H1 (cell line): ENCODE results near the gene TEKTIP1. TPM values are rescaled to one million over a fixed set of nuclear protein-coding genes. Genes with fewer than 3 reads are reported as not detected.

Source experiments
- CTCF ChIA-PET: fragments of 300-600 bp; sonication (Branson Sonifier 250); formaldehyde crosslinking; loops from one replicate; lab custom pipeline; 2021; ENCODE audit not compliant: partially characterized antibody; lab: Charles Lee
- POLR2A ChIA-PET: fragments of 300-600 bp; sonication (Branson Sonifier 250); formaldehyde crosslinking; loops from one replicate; lab custom pipeline; 2021; ENCODE audit warnings: inconsistent platforms; ENCODE audit not compliant: partially characterized antibody; lab: Charles Lee
- DNase-seq, 2 experiments: peaks; one replicate each; pipeline versions ENCODE4 v3.0.0 to v3.0.0-alpha.2; 2010 to 2022; ENCODE audit warnings: low spot score in 2 of 2, low read depth in 1 of 2, mixed read lengths in 1 of 2
- FAIRE-seq: peaks from 2 replicates; lab custom pipeline; 2011; peaks lifted over from hg19 to GRCh38; lab: Jason Lieb, UNC
- H2AFZ ChIP-seq: 2 replicates; pipeline ENCODE4 v1.8.1; 2012; ENCODE audit warnings: low read length, inconsistent platforms
- H2AK5ac ChIP-seq: 2 replicates; pipeline ENCODE4 v1.6.1; 2013; ENCODE audit warnings: low read depth, low read length
- H2BK120ac ChIP-seq: replicated peaks from 2 replicates; pipeline ENCODE3; 2013; ENCODE audit warnings: low read depth, low read length, inconsistent platforms
- H2BK12ac ChIP-seq: 2 replicates; pipeline ENCODE4 v1.6.1; 2013; ENCODE audit warnings: low read depth, low read length
- H2BK15ac ChIP-seq: 2 replicates; pipeline ENCODE4 v1.6.1; 2013; ENCODE audit warnings: low read length
- H2BK20ac ChIP-seq: 2 replicates; pipeline ENCODE4 v1.6.1; 2013; ENCODE audit warnings: low read length
- H2BK5ac ChIP-seq: 2 replicates; pipeline ENCODE4 v1.6.1; 2013; ENCODE audit warnings: low read depth, low read length
- H3K14ac ChIP-seq: 2 replicates; pipeline ENCODE4 v1.6.1; 2013; ENCODE audit warnings: inconsistent platforms; ENCODE audit not compliant: insufficient read length
- H3K18ac ChIP-seq: 2 replicates; pipeline ENCODE4 v1.6.1; 2013; ENCODE audit warnings: low read length; ENCODE audit errors: extremely low read depth
- H3K23ac ChIP-seq: 2 replicates; pipeline ENCODE4 v1.6.1; 2013; ENCODE audit warnings: inconsistent platforms; ENCODE audit not compliant: insufficient read length
- H3K23me2 ChIP-seq: 2 replicates; pipeline ENCODE4 v1.6.1; 2013; ENCODE audit warnings: low read depth, low read length
- H3K27ac ChIP-seq: 2 replicates; pipeline ENCODE4 v1.6.1; 2011; ENCODE audit warnings: low read depth, low read length, inconsistent platforms
- H3K27me3 ChIP-seq, 4 experiments: replicated peaks in 1 of 4; 1 replicate in 1 of 4; 2 replicates in 3 of 4; pipeline versions ENCODE4 v1.6.1 to v1.8.1; 2011 to 2013; ENCODE audit warnings: low read length in 3 of 4, mild to moderate bottlenecking in 3 of 4, inconsistent platforms in 2 of 4, mixed read lengths in 2 of 4, moderate library complexity in 1 of 4; ENCODE audit not compliant: control insufficient read depth in 3 of 4, insufficient read depth in 3 of 4; ENCODE audit errors: extremely low read depth in 1 of 4
- H3K36me3 ChIP-seq, 4 experiments: 2 replicates each; pipeline versions ENCODE4 v1.6.1 to v1.8.1; 2011 to 2013; ENCODE audit warnings: mild to moderate bottlenecking in 4 of 4, low read length in 3 of 4, moderate library complexity in 2 of 4, control low read depth in 1 of 4, inconsistent platforms in 1 of 4; ENCODE audit not compliant: insufficient read depth in 4 of 4, control insufficient read depth in 2 of 4
- H3K4ac ChIP-seq: replicated peaks from 2 replicates; pipeline ENCODE3; 2013; ENCODE audit warnings: low read length, low read depth, mixed read lengths, inconsistent platforms; ENCODE audit not compliant: insufficient read length
- H3K4me1 ChIP-seq, 4 experiments: replicated peaks in 1 of 4; 1 replicate in 1 of 4; 2 replicates in 3 of 4; pipeline versions ENCODE4 v1.6.1 to v1.8.1; 2011 to 2013; ENCODE audit warnings: low read length in 3 of 4, inconsistent platforms in 2 of 4, mixed read lengths in 1 of 4; ENCODE audit not compliant: insufficient read depth in 4 of 4, control insufficient read depth in 3 of 4
- H3K4me2 ChIP-seq, 2 experiments: 2 replicates each; pipeline versions ENCODE4 v1.6.1 to v1.8.1; 2011 to 2013; ENCODE audit warnings: low read depth in 2 of 2, low read length in 2 of 2, control low read depth in 1 of 2, inconsistent platforms in 1 of 2, mild to moderate bottlenecking in 1 of 2; ENCODE audit not compliant: insufficient read depth in 1 of 2
- H3K4me3 ChIP-seq, 4 experiments: fragments of 200-600, 300-600 bp in 1 of 4; sonication (generic), shearing (Covaris generic), sonication (Bioruptor Twin) in 1 of 4; 2 replicates each; pipeline versions ENCODE4 v1.5.1 to v1.8.1; 2011 to 2016; ENCODE audit warnings: low read length in 4 of 4, low read depth in 3 of 4, control low read depth in 2 of 4, inconsistent platforms in 2 of 4, mild to moderate bottlenecking in 2 of 4, mixed read lengths in 1 of 4, moderate library complexity in 1 of 4; ENCODE audit not compliant: insufficient read depth in 2 of 4; ENCODE audit errors: extremely low read depth in 1 of 4
- H3K56ac ChIP-seq: replicated peaks from 2 replicates; pipeline ENCODE3; 2013; ENCODE audit warnings: low read depth, mild to moderate bottlenecking, mixed read lengths, low read length, inconsistent platforms; ENCODE audit not compliant: insufficient read length
- H3K79me1 ChIP-seq: 2 replicates; pipeline ENCODE4 v1.6.1; 2013; ENCODE audit warnings: low read depth, low read length, control low read depth
- H3K79me2 ChIP-seq, 2 experiments: 2 replicates each; pipeline versions ENCODE4 v1.6.1 to v1.8.1; 2012 to 2013; ENCODE audit warnings: low read length in 2 of 2, mild to moderate bottlenecking in 2 of 2, inconsistent platforms in 1 of 2; ENCODE audit not compliant: insufficient read depth in 2 of 2, control insufficient read depth in 1 of 2
- H3K9ac ChIP-seq, 4 experiments: replicated peaks in 1 of 4; 1 replicate in 1 of 4; 2 replicates in 3 of 4; pipeline versions ENCODE4 v1.6.1 to v1.8.1; 2011 to 2013; ENCODE audit warnings: low read depth in 3 of 4, low read length in 3 of 4, control low read depth in 2 of 4, mild to moderate bottlenecking in 2 of 4, moderate library complexity in 2 of 4, inconsistent platforms in 1 of 4; ENCODE audit errors: extremely low read depth in 1 of 4
- H3K9me3 ChIP-seq, 2 experiments: 2 replicates each; pipeline versions ENCODE4 v1.6.1 to v1.8.1; 2012 to 2013; ENCODE audit warnings: mild to moderate bottlenecking in 2 of 2, moderate library complexity in 2 of 2, control low read depth in 1 of 2, inconsistent platforms in 1 of 2, low read depth in 1 of 2, low read length in 1 of 2, mixed read lengths in 1 of 2; ENCODE audit not compliant: insufficient read depth in 2 of 2
- H4K20me1 ChIP-seq, 2 experiments: replicated peaks in 1 of 2; 2 replicates each; pipeline versions ENCODE3 to v1.8.1; 2011 to 2013; ENCODE audit warnings: inconsistent platforms in 2 of 2, low read length in 2 of 2, mild to moderate bottlenecking in 1 of 2; ENCODE audit not compliant: insufficient read depth in 2 of 2, control insufficient read depth in 1 of 2
- H4K5ac ChIP-seq: 2 replicates; pipeline ENCODE4 v1.6.1; 2013; ENCODE audit warnings: low read length, low read depth, mixed read lengths, inconsistent platforms; ENCODE audit not compliant: insufficient read length
- H4K8ac ChIP-seq: 2 replicates; pipeline ENCODE4 v1.8.0; 2013; ENCODE audit warnings: mild to moderate bottlenecking, moderate library complexity, low read length, inconsistent platforms; ENCODE audit not compliant: insufficient read depth; ENCODE audit errors: extremely low read depth
- H4K91ac ChIP-seq: replicated peaks from 2 replicates; pipeline ENCODE3; 2013; ENCODE audit warnings: low read length, mixed read lengths, inconsistent platforms; ENCODE audit not compliant: insufficient read length
- ASH2L ChIP-seq: fragments of 200-600, 300-600 bp; sonication (generic); IDR thresholded peaks from one replicate; pipeline ENCODE4 v1.7.1; 2017; ENCODE audit warnings: low read length
- BACH1 ChIP-seq: IDR thresholded peaks from 2 replicates; pipeline ENCODE4 v1.6.1; 2012; ENCODE audit warnings: low read length, improper control_type of control experiment
- CBX5 ChIP-seq: fragments of 300-800, 300-1000 bp; sonication (generic); IDR thresholded peaks from 2 replicates; pipeline ENCODE4 v1.7.1; 2016; ENCODE audit warnings: antibody characterized with exemption, low read length, low read depth
- EP300 ChIP-seq, 2 experiments: IDR thresholded peaks; 1 replicate in 1 of 2; 2 replicates in 1 of 2; pipeline ENCODE4 v1.6.1; 2011 to 2012; ENCODE audit warnings: low read depth in 2 of 2, low read length in 2 of 2, mild to moderate bottlenecking in 2 of 2, borderline replicate concordance in 1 of 2, inconsistent platforms in 1 of 2, moderate library complexity in 1 of 2
- HDAC2 ChIP-seq, 2 experiments: fragments of 300-600 bp in 1 of 2; sonication (generic) in 1 of 2; IDR thresholded peaks; 2 replicates each; pipeline ENCODE4 v1.6.1; 2011 to 2012; ENCODE audit warnings: low read depth in 2 of 2, low read length in 2 of 2, mild to moderate bottlenecking in 2 of 2, moderate library complexity in 2 of 2, borderline replicate concordance in 1 of 2, inconsistent platforms in 1 of 2
- SAP30 ChIP-seq: fragments of 300-600 bp; sonication (generic); IDR thresholded peaks from 2 replicates; pipeline ENCODE4 v1.7.1; 2012; ENCODE audit warnings: low read length, moderate library complexity, mild to moderate bottlenecking, inconsistent platforms; ENCODE audit not compliant: insufficient read depth, insufficient replicate concordance
- SP2 ChIP-seq: IDR thresholded peaks from 2 replicates; pipeline ENCODE4 v1.6.1; 2012; ENCODE audit warnings: mild to moderate bottlenecking, low read length, inconsistent platforms
- TCF12 ChIP-seq: IDR thresholded peaks from 2 replicates; pipeline ENCODE4 v1.6.1; 2011; ENCODE audit warnings: low read depth, mild to moderate bottlenecking, low read length
- WGBS, 2 experiments: shearing (Covaris generic) in 1 of 2; methylation state at CpG; one replicate each; pipeline versions ENCODE4 v1.1.6 to v1.1.7; 2013 to 2015; ENCODE audit warnings: low lambda C conversion rate in 2 of 2, mixed read lengths in 2 of 2, inconsistent platforms in 1 of 2, low coverage in 1 of 2, missing lambda C conversion rate in 1 of 2; ENCODE audit not compliant: insufficient replicate concordance in 2 of 2, insufficient coverage in 1 of 2, insufficient read length in 1 of 2; ENCODE audit errors: extremely low coverage in 1 of 2, missing lambda C conversion rate in 1 of 2; 5-methylcytosine and 5-hydroxymethylcytosine counted together
- polyA plus RNA-seq, 7 experiments: library from polyadenylated mRNA; depleted of rRNA in 3 of 7; stranded (reverse) in 5 of 7; unstranded in 2 of 7; fragments of >200 nt in 5 of 7; fragments of 200-250 nt in 2 of 7; gene quantifications; 1 replicate in 5 of 7; 2 replicates in 1 of 7; 4 replicates in 1 of 7; pipeline versions ENCODE4 v1.2.1 to v1.2.3, GENCODE V29; 2011 to 2013; ENCODE audit warnings: missing spikeins in 2 of 7, mixed read lengths in 2 of 7
- total RNA-seq: library from RNA; stranded (reverse); fragmentation: NEBNext Ultra II Directional; extraction: Animal tissue kit (Norgen Biotek cat#: 25700); gene quantifications from 2 replicates; pipeline ENCODE4 v1.2.1, GENCODE V29; 2021
- TF ChIP-seq, protein P1 (sequence below): IDR thresholded peaks from 2 replicates; pipeline ENCODE4 v1.6.1; 2012; ENCODE audit warnings: low read length, inconsistent platforms
- TF ChIP-seq, protein P2 (sequence below): IDR thresholded peaks from 2 replicates; pipeline ENCODE4 v1.6.1; 2011; ENCODE audit warnings: low read depth, mild to moderate bottlenecking, low read length; ENCODE audit not compliant: insufficient read depth

TEKTIP1 gene
- total and polyA plus RNA-seq, 2 of the 8 experiments (the other 6 are each of a cell fraction or from before 2014, with no cell fraction given), result 1.1 TPM; not detected in 1

DNA sequence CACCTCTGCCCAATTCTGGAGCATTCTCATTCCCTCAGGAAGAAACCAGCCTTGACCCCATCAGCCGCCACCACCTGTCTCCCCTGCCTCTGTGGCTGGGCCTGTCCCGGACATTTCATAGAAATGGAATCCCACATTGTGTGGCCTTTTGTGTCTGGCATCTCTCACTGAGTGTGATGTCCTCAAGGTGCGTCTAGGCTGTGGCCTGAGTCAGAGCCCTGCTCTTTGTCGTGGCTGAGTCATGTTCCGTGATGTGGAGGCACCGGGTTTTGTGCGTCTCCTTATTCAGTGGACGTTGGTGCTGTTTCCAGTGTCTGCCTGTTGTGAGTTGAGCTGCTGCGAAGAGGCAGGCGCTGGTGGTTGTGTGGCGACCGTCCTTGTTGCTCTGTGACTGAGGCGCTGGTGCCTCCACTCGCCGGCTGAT, 29.4 kb upstream of the TEKTIP1 start:
- H2BK5ac ChIP-seq, result 0 out of 2 replicates have a peak overlapping the region, but pooled peaks have one; percentile 18
- no peak overlapping the region for H4K8ac ChIP-seq
- WGBS, 2 experiments, result 93% methylated on average over 15 of the region's 15 CpGs; no CpG with 5 or more reads in 1 of the 2 experiments
- FAIRE-seq (no peak), DNase-seq (no peak)
- no peak overlapping the region for H3K4me2 ChIP-seq
- no peak overlapping the region for H2BK20ac ChIP-seq
- H3K79me1 ChIP-seq, result peaks cover 37% of the 10 kb centered on the region
- 0 out of 2 replicates have a peak overlapping the region, but pooled peaks have one; percentile 39 for H2AK5ac ChIP-seq
- H2BK120ac ChIP-seq, result no peak overlapping the region
- peaks cover 19 to 38% of the 10 kb centered on the region in 2 experiments for H4K20me1 ChIP-seq
- no peak overlapping the region for H3K4ac ChIP-seq
- no peaks in the 10 kb centered on the region; a peak in 2 of 8 replicates for H3K36me3 ChIP-seq
- peaks cover 0 to 9% (median 7%) of the 10 kb centered on the region in 4 experiments; a peak in 3 of 7 replicates for H3K4me1 ChIP-seq
- H3K79me2 ChIP-seq, result peaks cover 0 to 59% of the 10 kb centered on the region in 2 experiments; a peak in 2 of 4 replicates
- H3K14ac ChIP-seq, result no peak overlapping the region
- no peaks in the 10 kb centered on the region for H3K27me3 ChIP-seq
- H3K27ac ChIP-seq, result no peak overlapping the region
- H3K23me2 ChIP-seq, result peaks cover 18% of the 10 kb centered on the region
- no peak overlapping the region for H3K56ac ChIP-seq
- H2BK15ac ChIP-seq, result 0 out of 2 replicates have a peak overlapping the region, but pooled peaks have one; percentile 29
- H2BK12ac ChIP-seq, result no peak overlapping the region
- peak overlapping the region; percentile 3 for H4K91ac ChIP-seq
- no peak overlapping the region for H4K5ac ChIP-seq
- no peak overlapping the region for H2AFZ ChIP-seq
- ChIA-PET POLR2A (interaction anchor here (1.1 kb wide), 1 partner anchor 15 kb away, joined by 4 read pairs; no protein-coding TSS in a partner anchor), CTCF (interaction anchor here (1.0 kb wide), 1 partner anchor 27 kb away, joined by 3 read pairs; no protein-coding TSS in a partner anchor)
- H3K18ac ChIP-seq, result no peak overlapping the region
- H3K9me3 ChIP-seq, result no peaks in the 10 kb centered on the region
- H3K4me3 ChIP-seq, result no peak overlapping the region
- peak overlapping the region in 1 of 4 experiments; percentile 26; a peak in 1 of 7 replicates for H3K9ac ChIP-seq
- no peak overlapping the region for H3K23ac ChIP-seq
- TF ChIP-seq CBX5 (no peak), TCF12 (no peak), BACH1 (no peak), EP300 (IDR thresholded peaks at IDR 0.05; ENCODE audit: borderline replicate concordance in 1 of 2, low read depth in 2 of 2, low read length in 2 of 2) (no peak), HDAC2 (IDR thresholded peaks at IDR 0.05; ENCODE audit: borderline replicate concordance in 1 of 2, low read depth in 2 of 2, low read length in 2 of 2) (no peak), ASH2L (no peak), SP2 (no peak), SAP30 (no peak)
- TF ChIP-seq, protein P1, sequence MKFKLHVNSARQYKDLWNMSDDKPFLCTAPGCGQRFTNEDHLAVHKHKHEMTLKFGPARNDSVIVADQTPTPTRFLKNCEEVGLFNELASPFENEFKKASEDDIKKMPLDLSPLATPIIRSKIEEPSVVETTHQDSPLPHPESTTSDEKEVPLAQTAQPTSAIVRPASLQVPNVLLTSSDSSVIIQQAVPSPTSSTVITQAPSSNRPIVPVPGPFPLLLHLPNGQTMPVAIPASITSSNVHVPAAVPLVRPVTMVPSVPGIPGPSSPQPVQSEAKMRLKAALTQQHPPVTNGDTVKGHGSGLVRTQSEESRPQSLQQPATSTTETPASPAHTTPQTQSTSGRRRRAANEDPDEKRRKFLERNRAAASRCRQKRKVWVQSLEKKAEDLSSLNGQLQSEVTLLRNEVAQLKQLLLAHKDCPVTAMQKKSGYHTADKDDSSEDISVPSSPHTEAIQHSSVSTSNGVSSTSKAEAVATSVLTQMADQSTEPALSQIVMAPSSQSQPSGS, result no peak
- TF ChIP-seq, protein P2, sequence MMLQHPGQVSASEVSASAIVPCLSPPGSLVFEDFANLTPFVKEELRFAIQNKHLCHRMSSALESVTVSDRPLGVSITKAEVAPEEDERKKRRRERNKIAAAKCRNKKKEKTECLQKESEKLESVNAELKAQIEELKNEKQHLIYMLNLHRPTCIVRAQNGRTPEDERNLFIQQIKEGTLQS, result no peak
